Activated naive CD8-positive, alpha-beta T cell treated with anti-CD3 and anti-CD28 coated beads, Interleukin-2, amount 50 U/mL, for 24 hours (primary cell): Measurements from ENCODE around the gene ZNF615.
"Not testable (repeated sequence)": the region's sequence is repeated elsewhere in the genome, so short reads cannot be mapped to it uniquely, and the experiment has no call there.

Experiments used
- ATAC-seq: fragments of 150-1000 bp; cut with Tn5 transposase; one replicate; pipeline ENCODE4 v1.10.0; 2021
- DNase-seq: peaks from one replicate; pipeline ENCODE4 v3.0.0; 2021
- H3K27ac Mint-ChIP-seq: one replicate; pipeline ENCODE4 v1.8.0; 2021; ENCODE audit warnings: mild to moderate bottlenecking, mixed read lengths
- H3K27me3 Mint-ChIP-seq: one replicate; pipeline ENCODE4 v1.8.0; 2021; ENCODE audit warnings: mixed read lengths
- H3K36me3 Mint-ChIP-seq: one replicate; pipeline ENCODE4 v1.8.0; 2021; ENCODE audit warnings: low read depth, mixed read lengths
- H3K4me1 Mint-ChIP-seq: one replicate; pipeline ENCODE4 v1.8.0; 2021; ENCODE audit warnings: mixed read lengths
- H3K4me3 Mint-ChIP-seq: one replicate; pipeline ENCODE4 v1.8.0; 2021; ENCODE audit warnings: mild to moderate bottlenecking, moderate library complexity, mixed read lengths
- H3K9me3 Mint-ChIP-seq: one replicate; pipeline ENCODE4 v1.8.0; 2021; ENCODE audit warnings: mixed read lengths

Gene ZNF615

GRCh38 chr19:52007806-52008557 lies at the start of gene ZNF615:
Gene ZNF615, minus strand, starts transcription at chr19:52008211. Its CDS starts 4,500 bp downstream, at chr19:52003711.
- peaks cover 17% of the 10 kb centered on the region for H3K4me1 Mint-ChIP-seq
- H3K9me3 Mint-ChIP-seq = peaks cover 48% of the 10 kb centered on the region
- ATAC-seq (peak; percentile 96), DNase-seq (peak; percentile 88)
- H3K27ac Mint-ChIP-seq = peak within 1 kb of the TSS; percentile 88
- H3K4me3 Mint-ChIP-seq = peak within 1 kb of the TSS; percentile 99
- H3K36me3 Mint-ChIP-seq = peaks cover 61% of the 10 kb centered on the region
- no peaks in the 10 kb centered on the region for H3K27me3 Mint-ChIP-seq

- Mint-ChIP-seq H3K36me3 (peaks cover 78% of the 10 kb centered on the region), H3K9me3 (peaks cover 83% of the 10 kb centered on the region)
- not testable (repeated sequence) for H3K4me3 Mint-ChIP-seq, H3K27ac Mint-ChIP-seq, H3K27me3 Mint-ChIP-seq, ATAC-seq, H3K4me1 Mint-ChIP-seq, DNase-seq
These were observed 48.5 kb upstream of the ZNF615 start for GRCh38 chr19:52056480-52056879.

- H3K4me3 Mint-ChIP-seq, DNase-seq, H3K27ac Mint-ChIP-seq, ATAC-seq, H3K27me3 Mint-ChIP-seq: not testable (repeated sequence)
- Mint-ChIP-seq H3K4me1 (peaks cover 28% of the 10 kb centered on the region), H3K9me3 (peaks cover 66% of the 10 kb centered on the region), H3K36me3 (peaks cover 81% of the 10 kb centered on the region)
These were observed 43.7 kb upstream of the ZNF615 start for GRCh38 chr19:52051736-52052135.

GRCh38 chr19:52048555-52049501 lies 40.8 kb upstream of the ZNF615 start, which contains the start of gene ZNF432:
Gene ZNF432, minus strand, starts transcription at chr19:52048838. Its CDS starts 1,970 bp downstream, at chr19:52046868.
- H3K9me3 Mint-ChIP-seq = peaks cover 56% of the 10 kb centered on the region
- peak; percentile 81 for DNase-seq
- peaks cover 83% of the 10 kb centered on the region for H3K36me3 Mint-ChIP-seq
- peak within 1 kb of the TSS; percentile 93 for H3K4me3 Mint-ChIP-seq
- ATAC-seq = peak; percentile 90
- H3K27me3 Mint-ChIP-seq = no peaks in the 10 kb centered on the region
- H3K27ac Mint-ChIP-seq = peak within 1 kb of the TSS; percentile 97
- H3K4me1 Mint-ChIP-seq = peaks cover 28% of the 10 kb centered on the region

- no peak for DNase-seq
- Mint-ChIP-seq H3K27me3 (no peaks in the 10 kb centered on the region), H3K27ac (no peak overlapping the region), H3K4me3 (no peak overlapping the region), H3K9me3 (peaks cover 74% of the 10 kb centered on the region), H3K4me1 (no peaks in the 10 kb centered on the region), H3K36me3 (peaks cover 96% of the 10 kb centered on the region)
- no peak for ATAC-seq
These were observed 31.2 kb upstream of the ZNF615 start for GRCh38 chr19:52039169-52039568.

- Mint-ChIP-seq H3K9me3 (peaks cover 70% of the 10 kb centered on the region), H3K36me3 (peaks cover 92% of the 10 kb centered on the region), H3K4me3 (no peak overlapping the region), H3K27ac (no peak overlapping the region), H3K4me1 (peaks cover 1% of the 10 kb centered on the region), H3K27me3 (no peaks in the 10 kb centered on the region)
- DNase-seq = no peak
- no peak for ATAC-seq
These were observed 26.2 kb upstream of the ZNF615 start for GRCh38 chr19:52034051-52034728.

GRCh38 chr19:52028780-52029123 lies 20.7 kb upstream of the ZNF615 start:
- ATAC-seq (no peak), DNase-seq (no peak)
- peak overlapping the region; percentile 94 for H3K27ac Mint-ChIP-seq
- peaks cover 85% of the 10 kb centered on the region for H3K36me3 Mint-ChIP-seq
- peaks cover 23% of the 10 kb centered on the region for H3K4me1 Mint-ChIP-seq
- peak overlapping the region; percentile 92 for H3K4me3 Mint-ChIP-seq
- H3K9me3 Mint-ChIP-seq = peaks cover 53% of the 10 kb centered on the region
- no peaks in the 10 kb centered on the region for H3K27me3 Mint-ChIP-seq

- peaks cover 85% of the 10 kb centered on the region for H3K36me3 Mint-ChIP-seq
These were observed 20.2 kb upstream of the ZNF615 start, which contains the start of gene ZNF614 for GRCh38 chr19:52028027-52028779. Gene ZNF614, minus strand, starts transcription at chr19:52028379. Its CDS starts 2,634 bp downstream, at chr19:52025745.

GRCh38 chr19:52026255-52026990 lies 18.4 kb upstream of the ZNF615 start:
- not testable (repeated sequence) for H3K27ac Mint-ChIP-seq, H3K27me3 Mint-ChIP-seq, DNase-seq, H3K4me3 Mint-ChIP-seq, ATAC-seq
- Mint-ChIP-seq H3K9me3 (peaks cover 53% of the 10 kb centered on the region), H3K36me3 (peaks cover 84% of the 10 kb centered on the region), H3K4me1 (peaks cover 23% of the 10 kb centered on the region)

More at GRCh38 chr19:52028027-52028779, 20.2 kb upstream of the ZNF615 start, which contains the start of gene ZNF614:
- Mint-ChIP-seq H3K4me3 (peak within 1 kb of the TSS; percentile 92), H3K4me1 (peaks cover 23% of the 10 kb centered on the region), H3K27me3 (no peaks in the 10 kb centered on the region), H3K9me3 (peaks cover 54% of the 10 kb centered on the region), H3K27ac (peak within 1 kb of the TSS; percentile 94)
- DNase-seq (peak; percentile 86), ATAC-seq (peak; percentile 93)

- Mint-ChIP-seq H3K36me3 (peaks cover 87% of the 10 kb centered on the region), H3K4me1 (peaks cover 23% of the 10 kb centered on the region), H3K9me3 (peaks cover 61% of the 10 kb centered on the region)
- not testable (repeated sequence) for ATAC-seq, H3K27ac Mint-ChIP-seq, DNase-seq, H3K4me3 Mint-ChIP-seq, H3K27me3 Mint-ChIP-seq
These were observed 16.5 kb upstream of the ZNF615 start for GRCh38 chr19:52024478-52024877.

- no peak for DNase-seq
- no peak for ATAC-seq
- peaks cover 76% of the 10 kb centered on the region for H3K9me3 Mint-ChIP-seq
- peaks cover 5% of the 10 kb centered on the region for H3K4me1 Mint-ChIP-seq
- no peak overlapping the region for H3K4me3 Mint-ChIP-seq
- H3K36me3 Mint-ChIP-seq = peaks cover 96% of the 10 kb centered on the region
- no peak overlapping the region for H3K27ac Mint-ChIP-seq
- H3K27me3 Mint-ChIP-seq = no peaks in the 10 kb centered on the region
These were observed 14.2 kb upstream of the ZNF615 start for GRCh38 chr19:52022193-52022592.

- H3K9me3 Mint-ChIP-seq = peaks cover 77% of the 10 kb centered on the region
- H3K4me1 Mint-ChIP-seq = no peaks in the 10 kb centered on the region
- DNase-seq (no peak), ATAC-seq (no peak)
- peaks cover 96% of the 10 kb centered on the region for H3K36me3 Mint-ChIP-seq
- no peak overlapping the region for H3K27ac Mint-ChIP-seq
- H3K4me3 Mint-ChIP-seq = no peak overlapping the region
- H3K27me3 Mint-ChIP-seq = no peaks in the 10 kb centered on the region
These were observed 12.5 kb upstream of the ZNF615 start for GRCh38 chr19:52020506-52020905.

GRCh38 chr19:52010674-52011073 lies 2.7 kb upstream of the ZNF615 start:
- H3K4me1 Mint-ChIP-seq = peaks cover 17% of the 10 kb centered on the region
- H3K4me3 Mint-ChIP-seq = no peak overlapping the region
- DNase-seq (no peak), ATAC-seq (no peak)
- H3K27ac Mint-ChIP-seq = no peak overlapping the region
- no peaks in the 10 kb centered on the region for H3K27me3 Mint-ChIP-seq
- peaks cover 56% of the 10 kb centered on the region for H3K36me3 Mint-ChIP-seq
- peaks cover 50% of the 10 kb centered on the region for H3K9me3 Mint-ChIP-seq
